HFFc6 (cell line): ENCODE measurements around the gene LENEP. TPM values are rescaled to one million over a fixed set of nuclear protein-coding genes. Genes with fewer than 3 reads are reported as not detected.

ENCODE experiments used
- DNase-seq: peaks from one replicate; pipeline ENCODE4 v3.0.0-alpha.2; 2018
- H3K27ac Mint-ChIP-seq: 2 replicates; pipeline ENCODE4 v1.8.0; 2020; ENCODE audit warnings: mild to moderate bottlenecking, mixed read lengths
- H3K27me3 Mint-ChIP-seq: 2 replicates; pipeline ENCODE4 v1.8.0; 2021; ENCODE audit warnings: mild to moderate bottlenecking, moderate library complexity, mixed read lengths; ENCODE audit not compliant: insufficient read depth
- H3K36me3 Mint-ChIP-seq: 2 replicates; pipeline ENCODE4 v1.8.0; 2021; ENCODE audit warnings: low read depth, mixed read lengths
- H3K4me1 Mint-ChIP-seq: 2 replicates; pipeline ENCODE4 v1.8.0; 2020; ENCODE audit warnings: low read depth, mixed read lengths
- H3K4me3 Mint-ChIP-seq: 2 replicates; pipeline ENCODE4 v1.8.0; 2020; ENCODE audit warnings: mild to moderate bottlenecking, moderate library complexity, mixed read lengths
- H3K9me3 Mint-ChIP-seq: 2 replicates; pipeline ENCODE4 v1.8.0; 2020; ENCODE audit warnings: mild to moderate bottlenecking, mixed read lengths
- CTCF ChIP-seq: fragments of 200-600 bp; sonication (generic); IDR thresholded peaks from 2 replicates; pipeline ENCODE4 v1.5.0; 2021; ENCODE audit warnings: antibody characterized with exemption, mild to moderate bottlenecking
- total RNA-seq, 6 experiments: library from RNA; stranded (reverse); fragmentation: NEBNext Ultra II Directional; extraction: Animal tissue kit (Norgen Biotek cat#: 25700); gene quantifications; 2 replicates in 1 of 6; 3 replicates in 5 of 6; pipeline ENCODE4 v1.2.3, GENCODE V29; 2021

LENEP gene
- total RNA-seq, 6 experiments from 2014 or later, result 0.46 TPM; not detected in 5

DNA sequence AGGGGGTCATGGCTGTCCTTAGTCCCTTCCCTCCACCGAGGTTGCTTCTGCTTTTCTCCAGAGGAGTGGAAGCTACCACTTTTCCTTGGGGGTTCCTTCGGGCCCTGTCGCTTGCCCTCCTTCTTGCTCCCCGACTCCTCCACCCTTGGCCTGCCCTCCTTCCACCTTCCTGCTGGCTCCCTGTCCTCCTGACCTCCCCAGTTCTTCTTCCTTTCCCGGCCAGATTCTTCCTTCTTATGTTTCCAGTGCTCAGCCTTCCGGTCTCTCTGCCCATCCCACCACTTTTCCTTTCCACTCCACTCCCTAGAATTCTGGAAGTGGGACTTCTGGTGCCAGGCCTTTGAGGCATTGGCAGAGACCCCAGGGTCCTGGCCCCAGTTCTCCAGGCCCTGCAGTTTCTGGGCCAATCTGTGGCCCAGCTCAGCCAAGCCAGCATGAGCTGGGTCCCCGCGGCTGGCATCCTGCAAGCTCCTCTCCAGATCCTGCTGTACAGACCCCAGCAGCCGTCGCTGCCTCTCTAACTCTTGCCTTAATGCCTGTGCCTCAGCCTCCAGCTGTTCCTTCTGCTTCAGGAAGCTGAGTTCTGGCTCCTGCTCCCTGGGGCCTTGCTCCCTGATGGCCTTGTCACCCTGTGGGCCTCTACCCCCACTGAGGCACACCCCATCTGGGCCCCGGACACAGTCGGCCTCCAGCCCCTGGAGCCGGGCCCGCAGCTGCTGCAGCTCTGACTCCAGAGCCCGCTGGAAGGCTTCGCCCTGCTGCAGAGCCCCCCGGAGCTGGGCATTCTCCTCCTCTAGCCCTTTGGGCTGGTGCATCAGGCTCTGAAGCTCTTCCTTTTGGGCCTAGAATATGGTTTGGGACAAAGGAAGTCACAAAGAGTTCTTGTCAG is 47.2 kb upstream of the LENEP start:
- Mint-ChIP-seq H3K36me3 (no peaks in the 10 kb centered on the region), H3K4me1 (no peaks in the 10 kb centered on the region), H3K9me3 (no peaks in the 10 kb centered on the region), H3K27ac (no peak overlapping the region), H3K4me3 (no peak overlapping the region), H3K27me3 (peaks cover 3% of the 10 kb centered on the region; the same call in 1 of the 2 replicates)
- no peak for TF ChIP-seq CTCF
- no peak for DNase-seq

DNA sequence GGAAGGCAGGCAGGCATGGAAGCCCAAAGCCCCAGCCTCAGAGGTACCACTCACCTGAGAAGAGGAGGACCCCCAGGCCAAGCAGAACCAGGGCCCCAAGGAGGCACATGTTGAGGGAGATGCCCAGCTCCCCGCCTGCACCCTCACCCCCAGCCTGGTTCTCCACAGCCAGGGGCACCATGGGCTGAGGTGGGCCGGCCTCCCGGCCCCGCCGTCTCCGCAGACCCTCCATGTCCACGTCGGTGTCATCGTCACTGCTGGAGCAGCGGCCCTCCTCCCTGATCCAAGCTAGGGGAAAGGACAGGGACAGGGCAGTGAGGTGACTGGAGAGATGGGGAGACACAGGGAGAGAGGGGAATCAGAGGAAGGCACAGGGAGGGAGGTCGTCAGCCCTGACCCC is 45.3 kb upstream of the LENEP start:
- Mint-ChIP-seq H3K9me3 (no peaks in the 10 kb centered on the region), H3K4me1 (no peaks in the 10 kb centered on the region), H3K27ac (no peak overlapping the region), H3K27me3 (peaks cover 3% of the 10 kb centered on the region; the same call in 1 of the 2 replicates), H3K36me3 (no peaks in the 10 kb centered on the region), H3K4me3 (no peak overlapping the region)
- TF ChIP-seq CTCF, result no peak
- DNase-seq, result no peak

DNA sequence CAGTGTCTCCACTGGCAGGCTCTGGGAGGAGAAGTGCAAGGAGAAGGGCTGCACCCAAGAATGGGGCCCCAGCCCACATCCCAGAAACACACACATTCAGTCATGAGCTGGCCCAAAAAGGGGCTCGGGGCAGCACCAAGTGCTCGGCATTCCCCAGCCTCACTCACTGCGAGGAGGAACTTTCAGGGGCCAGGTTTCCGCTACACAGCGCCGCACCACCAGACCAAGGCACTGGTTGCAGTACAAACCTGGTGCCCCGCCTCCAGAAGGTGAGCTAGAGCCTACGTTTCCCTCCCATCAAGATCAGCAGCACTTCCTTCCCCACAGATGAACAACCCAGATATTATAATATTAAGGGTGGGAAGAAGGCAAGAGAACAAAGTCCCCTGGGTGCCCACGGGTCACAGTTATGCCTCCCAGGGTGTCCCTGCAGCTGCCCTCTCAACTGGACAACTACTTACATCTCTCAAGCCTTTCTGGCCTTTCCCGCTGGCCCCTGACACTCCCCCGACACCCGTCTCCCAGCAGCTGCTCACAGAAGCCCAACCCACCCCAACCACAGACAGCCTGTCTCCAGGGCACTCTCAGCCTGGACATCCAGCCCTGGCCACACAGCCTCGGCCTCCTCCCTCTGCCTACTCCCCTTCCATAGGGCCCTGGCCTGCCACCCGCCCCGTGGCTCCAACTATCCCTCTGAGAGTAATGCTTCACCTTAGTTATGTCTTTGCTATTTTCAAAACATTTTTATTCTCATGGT is 41.3 kb upstream of the LENEP start:
- no peak for TF ChIP-seq CTCF
- H3K4me3 Mint-ChIP-seq, result no peak overlapping the region
- peaks cover 25% of the 10 kb centered on the region for H3K4me1 Mint-ChIP-seq
- no peak overlapping the region for H3K27ac Mint-ChIP-seq
- no peak for DNase-seq
- no peaks in the 10 kb centered on the region for H3K36me3 Mint-ChIP-seq
- H3K9me3 Mint-ChIP-seq, result no peaks in the 10 kb centered on the region
- peaks cover 7% of the 10 kb centered on the region for H3K27me3 Mint-ChIP-seq

GRCh38 chr1:154952664-154953063 is 40.7 kb upstream of the LENEP start:
- peaks cover 31% of the 10 kb centered on the region for H3K4me1 Mint-ChIP-seq
- peaks cover 4% of the 10 kb centered on the region for H3K27me3 Mint-ChIP-seq
- H3K27ac Mint-ChIP-seq, result no peak overlapping the region
- DNase-seq, result no peak
- H3K4me3 Mint-ChIP-seq, result no peak overlapping the region
- no peaks in the 10 kb centered on the region for H3K36me3 Mint-ChIP-seq
- H3K9me3 Mint-ChIP-seq, result no peaks in the 10 kb centered on the region
- TF ChIP-seq CTCF, result no peak

GRCh38 chr1:154953611-154954038 is 39.8 kb upstream of the LENEP start:
- H3K36me3 Mint-ChIP-seq, result no peaks in the 10 kb centered on the region
- H3K4me1 Mint-ChIP-seq, result peaks cover 32% of the 10 kb centered on the region
- no peak overlapping the region for H3K4me3 Mint-ChIP-seq
- TF ChIP-seq CTCF, result no peak
- no peaks in the 10 kb centered on the region for H3K9me3 Mint-ChIP-seq
- peaks cover 4% of the 10 kb centered on the region for H3K27me3 Mint-ChIP-seq
- H3K27ac Mint-ChIP-seq, result no peak overlapping the region
- DNase-seq, result no peak
